ENCODE measurements around the gene NPAS3. TPM values are rescaled to one million over a fixed set of nuclear protein-coding genes. Genes with fewer than 3 reads are reported as not detected.

NPAS3 gene
- total RNA-seq, 6 experiments from 2014 or later = 0.11 to 0.83 (median 0.21) TPM; not detected in 2

- Histone ChIP-seq H3K4me1 (no peaks in the 10 kb centered on the region), H3K4me3 (no peak overlapping the region), H3K36me3 (no peaks in the 10 kb centered on the region), H3K9me3 (no peaks in the 10 kb centered on the region), H3K27ac (no peak overlapping the region), H3K27me3 (no peaks in the 10 kb centered on the region)
- ATAC-seq = no peak
- intact Hi-C loops (cut with DNase I) = no loop called here
- no peak for DNase-seq
- TF ChIP-seq POLR2A (IDR thresholded peaks at IDR 0.05) = no peak
- TF ChIP-seq, protein P1, sequence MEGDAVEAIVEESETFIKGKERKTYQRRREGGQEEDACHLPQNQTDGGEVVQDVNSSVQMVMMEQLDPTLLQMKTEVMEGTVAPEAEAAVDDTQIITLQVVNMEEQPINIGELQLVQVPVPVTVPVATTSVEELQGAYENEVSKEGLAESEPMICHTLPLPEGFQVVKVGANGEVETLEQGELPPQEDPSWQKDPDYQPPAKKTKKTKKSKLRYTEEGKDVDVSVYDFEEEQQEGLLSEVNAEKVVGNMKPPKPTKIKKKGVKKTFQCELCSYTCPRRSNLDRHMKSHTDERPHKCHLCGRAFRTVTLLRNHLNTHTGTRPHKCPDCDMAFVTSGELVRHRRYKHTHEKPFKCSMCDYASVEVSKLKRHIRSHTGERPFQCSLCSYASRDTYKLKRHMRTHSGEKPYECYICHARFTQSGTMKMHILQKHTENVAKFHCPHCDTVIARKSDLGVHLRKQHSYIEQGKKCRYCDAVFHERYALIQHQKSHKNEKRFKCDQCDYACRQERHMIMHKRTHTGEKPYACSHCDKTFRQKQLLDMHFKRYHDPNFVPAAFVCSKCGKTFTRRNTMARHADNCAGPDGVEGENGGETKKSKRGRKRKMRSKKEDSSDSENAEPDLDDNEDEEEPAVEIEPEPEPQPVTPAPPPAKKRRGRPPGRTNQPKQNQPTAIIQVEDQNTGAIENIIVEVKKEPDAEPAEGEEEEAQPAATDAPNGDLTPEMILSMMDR (IDR thresholded peaks at IDR 0.05) = no peak
Observed at GRCh38 chr14:33412450-33412849, 473.8 kb downstream of the NPAS3 start.

- DNase-seq (no peak), ATAC-seq (no peak)
- Histone ChIP-seq H3K36me3 (no peaks in the 10 kb centered on the region), H3K4me3 (no peak overlapping the region), H3K27ac (no peak overlapping the region), H3K4me1 (no peaks in the 10 kb centered on the region), H3K9me3 (no peaks in the 10 kb centered on the region), H3K27me3 (no peaks in the 10 kb centered on the region)
- TF ChIP-seq, protein P1 (IDR thresholded peaks at IDR 0.05) = no peak
- no peak for TF ChIP-seq POLR2A (IDR thresholded peaks at IDR 0.05)
- intact Hi-C loops (cut with DNase I) = no loop called here
- WGBS (ENCODE audit: insufficient coverage, low coverage, low lambda C conversion rate, missing lambda C conversion rate) = 28% methylated on average over 5 of the region's 5 CpGs
Observed at GRCh38 chr14:33413381-33413780, 474.7 kb downstream of the NPAS3 start.

DNA sequence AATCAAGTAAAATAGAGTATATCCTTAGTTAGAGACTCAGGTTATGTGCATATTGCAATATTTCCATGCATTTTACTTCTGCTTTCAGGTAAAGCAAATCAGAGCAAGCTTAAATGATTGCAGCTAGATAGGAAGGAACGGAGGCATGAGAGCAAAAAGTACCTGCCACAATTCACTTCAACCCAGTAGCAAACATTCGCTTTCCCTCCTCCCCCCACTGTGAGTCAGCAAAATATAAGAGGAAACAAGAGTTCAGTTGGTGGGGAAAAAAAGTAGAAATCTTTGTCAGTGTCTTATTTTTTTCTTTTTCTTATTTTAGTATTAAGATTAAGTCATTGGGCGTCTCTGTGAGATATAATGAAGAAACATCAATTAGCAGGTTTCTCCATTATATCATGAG lies 475.4 kb downstream of the NPAS3 start:
- TF ChIP-seq, protein P1 (IDR thresholded peaks at IDR 0.05) = no peak
- H3K27me3 ChIP-seq = no peaks in the 10 kb centered on the region
- intact Hi-C loops (cut with DNase I) = no loop called here
- H3K4me3 ChIP-seq = no peak overlapping the region
- DNase-seq = no peak
- no peaks in the 10 kb centered on the region for H3K4me1 ChIP-seq
- H3K27ac ChIP-seq = no peak overlapping the region
- WGBS (ENCODE audit: insufficient coverage, low coverage, low lambda C conversion rate, missing lambda C conversion rate) = 18% methylated on average over 3 of the region's 3 CpGs
- H3K36me3 ChIP-seq = no peaks in the 10 kb centered on the region
- no peaks in the 10 kb centered on the region for H3K9me3 ChIP-seq
- ATAC-seq = no peak

- H3K4me1 ChIP-seq = no peaks in the 10 kb centered on the region
- H3K27me3 ChIP-seq = no peaks in the 10 kb centered on the region
- no peak for ATAC-seq
- no peaks in the 10 kb centered on the region for H3K9me3 ChIP-seq
- intact Hi-C loops (cut with DNase I) = no loop called here
- no peak for TF ChIP-seq POLR2A (IDR thresholded peaks at IDR 0.05)
- TF ChIP-seq, protein P1 (IDR thresholded peaks at IDR 0.05) = no peak
- H3K27ac ChIP-seq = no peak overlapping the region
- no peak overlapping the region for H3K4me3 ChIP-seq
- no peak for DNase-seq
- H3K36me3 ChIP-seq = no peaks in the 10 kb centered on the region
- WGBS (ENCODE audit: insufficient coverage, low coverage, low lambda C conversion rate, missing lambda C conversion rate) = 82% methylated on average over 1 of the region's 1 CpG
Observed at GRCh38 chr14:33420051-33420627, 481.5 kb downstream of the NPAS3 start.
